ENCODE results near the gene TNNI3K. TPM values are rescaled to one million over a fixed set of nuclear protein-coding genes. Genes with fewer than 3 reads are reported as not detected.
A peak's percentile ranks its signal among the peaks of the same experiment; 100 is the strongest.

Gene TNNI3K
- total and polyA plus RNA-seq, 2 of the 8 experiments (the other 6 are each of a cell fraction or from before 2014, with no cell fraction given): 0.41 to 0.48 TPM

DNA sequence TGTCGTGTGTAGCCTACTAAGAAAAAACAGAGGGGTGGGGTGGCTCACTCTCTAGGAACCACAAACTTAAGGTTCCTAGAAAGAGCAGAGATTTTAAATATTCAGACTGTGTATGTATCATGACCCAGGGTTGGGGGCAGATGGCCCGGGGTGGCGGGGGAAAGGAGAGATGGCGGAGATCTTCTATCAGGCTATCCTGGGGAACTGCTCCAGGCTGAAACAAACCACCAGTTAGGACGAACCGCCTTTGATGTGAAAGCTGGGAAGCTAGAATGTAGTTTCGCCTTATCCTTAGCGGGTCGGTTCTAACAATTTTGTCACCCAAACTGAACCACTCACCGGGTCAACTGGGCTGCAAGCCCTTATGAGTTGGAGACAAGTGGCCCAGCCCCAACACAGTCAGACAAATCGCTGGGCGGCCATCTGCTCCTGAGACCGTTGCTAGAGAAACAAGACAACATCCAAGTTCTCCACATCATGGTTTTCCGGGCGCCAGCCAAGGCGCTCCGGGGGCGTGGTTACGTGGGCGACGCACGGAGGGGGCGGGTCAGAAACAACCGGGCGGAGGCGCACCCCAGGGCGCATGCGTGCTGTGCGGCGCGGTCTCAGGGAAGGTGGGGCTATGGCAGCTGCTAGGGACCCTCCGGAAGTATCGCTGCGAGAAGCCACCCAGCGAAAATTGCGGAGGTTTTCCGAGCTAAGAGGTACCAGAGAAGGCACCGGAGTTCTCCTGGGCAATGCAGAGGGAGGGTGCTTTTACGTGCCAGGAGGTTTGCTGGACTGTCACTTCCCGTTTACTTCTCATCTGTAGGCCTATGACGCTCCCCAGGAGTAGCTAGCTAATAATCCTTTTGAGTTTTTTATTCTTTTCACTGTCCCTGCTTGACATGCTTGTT, 37.3 kb upstream of the TNNI3K start, which contains the start of the genes FPGT and LRRIQ3 (continued):
- TF ChIP-seq KDM1A (IDR thresholded peaks at IDR 0.05; ENCODE audit: borderline replicate concordance, low read length) (no peak), SP4 (IDR thresholded peaks at IDR 0.05; ENCODE audit: low read length) (peak; percentile 44; the same call in 1 of the 2 replicates), CREB1 (IDR thresholded peaks at IDR 0.05) (peak; percentile 61; the same call in 1 of the 2 replicates), SP1 (IDR thresholded peaks at IDR 0.05; ENCODE audit: low read depth, low read length) (0 out of 2 replicates have a peak, but pooled peaks have one; percentile 41), GABPA (IDR thresholded peaks at IDR 0.05; ENCODE audit: borderline replicate concordance, insufficient read depth, low read length) (no peak), TCF12 (IDR thresholded peaks at IDR 0.05; ENCODE audit: low read depth, low read length) (no peak), EP300 (IDR thresholded peaks at IDR 0.05; ENCODE audit: borderline replicate concordance in 1 of 2, low read depth in 2 of 2, low read length in 2 of 2) (peak in 1 of 2 experiments; percentile 26; a peak in 1 of 3 replicates), PHF8 (conservative IDR thresholded peaks at IDR 0.05; ENCODE audit: low read depth, low read length) (peak; percentile 52; the same call in 1 of the 2 replicates), EZH2 (IDR thresholded peaks at IDR 0.05; ENCODE audit: low read depth, low read length, severe bottlenecking) (no peak), NRF1 (IDR thresholded peaks at IDR 0.05; ENCODE audit: low read depth, low read length) (peak; percentile 63)
- TF ChIP-seq, protein P1, sequence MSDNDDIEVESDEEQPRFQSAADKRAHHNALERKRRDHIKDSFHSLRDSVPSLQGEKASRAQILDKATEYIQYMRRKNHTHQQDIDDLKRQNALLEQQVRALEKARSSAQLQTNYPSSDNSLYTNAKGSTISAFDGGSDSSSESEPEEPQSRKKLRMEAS (IDR thresholded peaks at IDR 0.05): 0 out of 2 replicates have a peak, but pooled peaks have one; percentile 10

Measured in H1 (cell line).